Loucy (cell line): ENCODE results near the gene KRT16.

Source experiments
- EZH2phosphoT487 ChIP-seq: fragments of 200-600 bp; IDR thresholded peaks from 2 replicates; pipeline ENCODE4 v1.6.1; 2018; ENCODE audit warnings: antibody characterized with exemption, mild to moderate bottlenecking, moderate library complexity, borderline replicate concordance
- TF ChIP-seq, protein P1 (sequence below): fragments of 200-600 bp; sonication (generic); conservative IDR thresholded peaks from 2 replicates; pipeline ENCODE4 v1.5.1; 2014; ENCODE audit warnings: mild to moderate bottlenecking, antibody characterized with exemption, low read length

DNA sequence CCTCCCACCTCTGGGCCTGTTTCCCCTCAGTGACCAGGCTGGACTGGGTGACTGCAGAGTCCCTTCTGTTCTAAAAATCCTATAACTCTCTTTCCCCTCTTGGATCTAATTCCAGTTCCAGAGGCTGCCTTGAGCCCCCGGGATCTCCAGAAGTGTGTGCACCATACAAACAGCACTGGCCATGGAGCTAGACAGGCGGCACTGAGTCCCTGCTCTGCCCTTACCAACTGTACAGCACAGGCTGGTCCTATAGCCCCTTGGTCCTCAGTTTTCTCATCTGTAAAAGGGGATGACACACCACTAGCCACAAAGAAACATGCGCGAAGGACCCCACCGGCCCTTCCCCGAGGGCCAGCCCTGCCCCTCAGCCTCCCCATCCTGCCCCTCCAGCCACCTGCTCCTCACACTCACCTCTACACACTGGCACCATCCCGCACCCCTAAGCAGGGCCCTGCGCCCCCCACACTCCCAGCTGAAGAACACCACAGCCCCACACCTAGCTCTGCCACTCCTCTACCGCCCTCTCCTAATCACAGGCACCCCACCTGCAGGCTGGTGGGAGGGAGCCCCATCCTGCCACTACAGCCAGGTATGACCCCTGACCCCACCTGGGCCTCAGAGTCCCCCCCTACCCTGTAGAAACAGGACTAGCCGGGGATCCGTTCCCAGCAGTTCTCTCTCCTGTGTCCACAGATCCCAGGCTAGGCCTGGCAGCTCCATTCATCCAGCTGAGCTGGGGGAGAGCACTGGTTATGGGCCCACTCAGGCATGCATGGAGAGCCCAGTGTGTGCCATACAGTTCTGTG lies 913 bp upstream of the KRT16 start:
- TF ChIP-seq, protein P1, sequence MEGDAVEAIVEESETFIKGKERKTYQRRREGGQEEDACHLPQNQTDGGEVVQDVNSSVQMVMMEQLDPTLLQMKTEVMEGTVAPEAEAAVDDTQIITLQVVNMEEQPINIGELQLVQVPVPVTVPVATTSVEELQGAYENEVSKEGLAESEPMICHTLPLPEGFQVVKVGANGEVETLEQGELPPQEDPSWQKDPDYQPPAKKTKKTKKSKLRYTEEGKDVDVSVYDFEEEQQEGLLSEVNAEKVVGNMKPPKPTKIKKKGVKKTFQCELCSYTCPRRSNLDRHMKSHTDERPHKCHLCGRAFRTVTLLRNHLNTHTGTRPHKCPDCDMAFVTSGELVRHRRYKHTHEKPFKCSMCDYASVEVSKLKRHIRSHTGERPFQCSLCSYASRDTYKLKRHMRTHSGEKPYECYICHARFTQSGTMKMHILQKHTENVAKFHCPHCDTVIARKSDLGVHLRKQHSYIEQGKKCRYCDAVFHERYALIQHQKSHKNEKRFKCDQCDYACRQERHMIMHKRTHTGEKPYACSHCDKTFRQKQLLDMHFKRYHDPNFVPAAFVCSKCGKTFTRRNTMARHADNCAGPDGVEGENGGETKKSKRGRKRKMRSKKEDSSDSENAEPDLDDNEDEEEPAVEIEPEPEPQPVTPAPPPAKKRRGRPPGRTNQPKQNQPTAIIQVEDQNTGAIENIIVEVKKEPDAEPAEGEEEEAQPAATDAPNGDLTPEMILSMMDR = no peak
- TF ChIP-seq EZH2phosphoT487 = no peak
